SKM-1 (cell line): ENCODE data around the gene ADAMTSL3.

ENCODE experiments used
- DNase-seq: peaks from one replicate; lab custom pipeline; 2025; ENCODE audit not compliant: unreplicated experiment; lab: John Stamatoyannopoulos, UW

ADAMTSL3 gene

DNA sequence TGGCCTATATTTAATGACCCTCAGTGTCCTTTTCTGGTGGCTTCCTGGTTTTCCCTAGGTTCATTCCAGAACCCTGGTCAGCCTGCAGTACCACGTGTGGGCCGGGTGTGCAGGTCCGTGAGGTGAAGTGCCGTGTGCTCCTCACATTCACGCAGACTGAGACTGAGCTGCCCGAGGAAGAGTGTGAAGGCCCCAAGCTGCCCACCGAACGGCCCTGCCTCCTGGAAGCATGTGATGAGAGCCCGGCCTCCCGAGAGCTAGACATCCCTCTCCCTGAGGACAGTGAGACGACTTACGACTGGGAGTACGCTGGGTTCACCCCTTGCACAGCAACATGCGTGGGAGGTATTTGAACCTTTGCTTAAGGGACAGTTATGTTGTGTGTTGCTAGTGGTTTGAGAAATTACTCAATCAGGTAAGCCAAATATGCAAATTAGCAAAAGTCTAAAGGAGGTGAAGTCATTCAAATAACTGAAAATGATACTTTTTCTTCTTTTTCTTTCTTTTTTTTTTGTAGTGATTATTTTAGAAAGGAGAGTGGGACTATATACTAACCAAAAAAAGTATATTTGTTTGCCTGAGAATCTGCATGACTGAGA lies 259.2 kb downstream of the ADAMTSL3 start:
- DNase-seq, result no peak

DNA sequence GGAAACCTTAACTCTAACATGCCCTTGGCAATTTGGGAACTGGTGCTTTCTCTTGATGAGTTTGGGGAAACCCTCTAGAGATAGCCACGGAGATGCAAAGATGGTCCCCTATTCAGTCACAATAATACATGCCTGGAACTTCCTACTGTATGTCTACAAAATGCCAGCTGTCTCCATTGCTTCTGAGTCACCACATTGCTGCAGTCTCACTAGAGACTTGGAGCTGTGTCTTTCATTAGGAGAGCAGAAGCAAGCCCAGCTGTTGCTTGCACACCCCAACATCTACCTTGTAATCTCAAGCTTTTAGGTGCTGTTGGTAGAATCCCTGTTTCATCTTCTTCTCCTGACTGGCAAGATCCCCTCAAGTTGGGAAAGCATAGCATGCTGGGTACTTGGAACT lies 261.0 kb downstream of the ADAMTSL3 start:
- DNase-seq, result no peak

DNA sequence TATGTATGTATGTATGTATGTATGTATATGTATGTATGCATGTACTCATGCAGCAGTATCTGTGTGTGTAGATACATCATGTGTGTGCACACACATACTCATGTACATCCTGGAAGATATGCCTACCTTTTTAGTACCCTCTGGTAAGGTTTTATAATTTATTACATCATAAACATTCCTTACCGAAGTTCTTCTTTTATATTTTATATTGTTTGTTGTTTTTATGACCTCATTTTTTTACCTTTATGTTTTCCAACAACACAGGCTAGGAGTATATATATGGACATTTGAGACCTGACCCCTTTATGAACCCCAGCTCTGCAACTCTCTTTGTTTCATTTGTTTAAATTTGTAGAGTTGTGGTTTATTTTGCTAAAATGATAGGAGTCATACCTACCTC lies 263.5 kb downstream of the ADAMTSL3 start:
- no peak for DNase-seq

DNA sequence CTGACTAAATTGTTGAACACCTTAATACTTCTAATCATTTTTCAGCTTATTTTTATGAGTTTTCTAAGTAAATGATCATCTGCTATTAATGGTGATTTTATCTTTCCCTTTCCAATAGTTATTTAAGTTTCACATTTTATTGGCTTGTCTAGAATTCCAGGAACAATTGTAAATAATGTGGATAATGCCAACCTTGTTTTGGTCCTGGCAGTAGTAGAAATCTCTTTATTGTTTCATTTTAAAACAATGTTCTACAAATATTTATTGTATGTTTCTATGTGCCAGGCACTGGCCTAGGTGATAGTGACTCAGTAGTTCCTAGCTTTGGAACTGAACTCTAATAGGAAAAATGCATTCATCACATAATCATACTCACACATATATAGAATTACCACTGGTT lies 264.1 kb downstream of the ADAMTSL3 start:
- no peak for DNase-seq

DNA sequence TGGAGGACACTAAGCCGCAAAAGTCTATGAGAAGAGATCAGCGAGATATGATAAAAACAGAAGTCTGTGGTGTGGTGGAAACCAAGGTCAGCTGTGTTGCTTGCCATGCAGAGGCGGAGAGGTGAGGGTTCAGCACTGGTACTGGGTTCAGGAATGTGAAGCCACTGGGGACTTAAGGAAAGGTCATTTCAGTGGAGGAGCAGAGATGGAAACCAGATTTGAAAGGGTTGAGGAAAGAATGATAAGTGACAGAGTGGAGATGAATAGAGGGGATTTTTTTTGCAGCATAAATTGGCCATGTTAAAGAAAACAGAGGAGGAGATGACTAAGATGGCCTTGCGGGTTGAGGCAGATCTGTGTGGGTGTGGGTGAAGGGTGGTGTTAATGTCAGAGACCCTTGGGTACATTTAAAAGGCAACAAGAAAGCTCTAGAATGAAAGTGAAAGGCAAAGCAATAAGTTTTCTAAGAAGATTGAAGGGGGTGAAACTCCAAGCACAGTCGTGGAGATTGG lies 265.5 kb downstream of the ADAMTSL3 start:
- no peak for DNase-seq

DNA sequence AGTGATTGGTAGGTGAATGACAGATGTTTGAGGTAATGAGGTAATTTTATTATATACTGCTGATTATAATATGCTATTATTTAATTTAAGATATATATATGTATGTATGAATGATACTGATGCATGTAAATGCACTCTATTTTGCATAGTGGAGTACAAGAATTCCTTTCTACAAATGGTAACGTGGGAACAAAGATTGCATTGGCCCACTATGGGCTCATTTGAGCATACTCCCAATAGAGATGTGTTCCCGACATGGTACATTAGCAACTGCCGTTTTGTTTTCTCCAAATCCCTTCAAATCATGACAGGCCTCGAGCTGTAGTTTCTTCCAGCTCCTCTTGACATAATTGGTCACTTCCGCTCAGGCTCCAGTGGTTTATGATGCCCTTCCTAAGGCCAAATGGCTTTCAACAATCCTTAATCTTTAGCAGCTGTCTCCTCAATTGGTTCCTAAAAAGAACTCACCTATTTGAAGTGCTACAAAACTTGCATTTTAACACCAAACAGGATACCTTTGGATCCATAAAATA lies 266.1 kb downstream of the ADAMTSL3 start:
- no peak for DNase-seq

DNA sequence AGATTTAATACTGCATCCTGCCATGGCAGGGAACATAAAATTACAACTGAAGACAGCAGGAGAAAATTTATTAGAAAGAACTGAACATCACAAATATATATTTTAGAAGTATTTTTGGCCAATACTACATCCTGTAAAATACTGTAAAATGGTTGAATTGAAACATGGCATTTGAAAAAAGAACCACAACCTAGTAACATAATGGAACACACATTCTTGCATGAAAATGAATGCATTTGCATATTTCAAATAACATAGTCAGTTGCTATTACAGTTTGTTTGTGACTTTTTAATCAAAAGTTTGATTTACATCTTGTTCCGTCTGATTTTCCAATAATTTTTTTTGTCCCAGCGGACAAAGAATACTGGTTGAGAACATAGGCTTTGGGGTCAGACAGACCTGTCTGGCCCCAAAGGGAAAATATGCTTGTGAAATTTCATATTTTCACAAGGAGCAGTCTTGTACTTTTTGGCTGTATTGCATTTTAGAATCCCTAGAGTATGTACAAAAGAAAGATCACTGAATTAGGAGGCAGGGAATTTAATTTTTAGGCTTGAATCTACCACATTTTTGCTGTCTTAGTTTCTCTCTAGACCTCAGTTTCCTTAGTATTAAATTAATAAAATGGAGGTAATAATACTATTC lies 268.8 kb downstream of the ADAMTSL3 start:
- DNase-seq, result no peak

DNA sequence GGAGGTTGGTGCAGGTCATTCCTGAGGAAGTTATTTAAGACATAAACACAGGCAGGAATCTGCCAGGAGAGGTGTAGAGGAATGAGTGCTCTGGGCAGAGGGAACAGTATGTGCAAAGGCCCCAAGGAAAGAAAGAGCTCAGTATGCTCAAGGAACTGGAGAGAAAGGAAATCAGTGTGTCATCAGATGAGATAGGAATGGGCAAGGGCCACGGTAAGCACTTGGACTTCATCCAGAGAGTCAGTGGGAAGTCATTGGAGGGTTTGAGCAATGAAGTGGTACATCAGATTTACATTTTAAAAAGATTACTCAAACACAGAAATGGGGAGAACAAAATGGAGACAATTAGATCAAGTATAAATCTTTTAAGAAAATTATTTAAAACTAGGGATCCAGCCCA lies 272.2 kb downstream of the ADAMTSL3 start:
- DNase-seq, result no peak

DNA sequence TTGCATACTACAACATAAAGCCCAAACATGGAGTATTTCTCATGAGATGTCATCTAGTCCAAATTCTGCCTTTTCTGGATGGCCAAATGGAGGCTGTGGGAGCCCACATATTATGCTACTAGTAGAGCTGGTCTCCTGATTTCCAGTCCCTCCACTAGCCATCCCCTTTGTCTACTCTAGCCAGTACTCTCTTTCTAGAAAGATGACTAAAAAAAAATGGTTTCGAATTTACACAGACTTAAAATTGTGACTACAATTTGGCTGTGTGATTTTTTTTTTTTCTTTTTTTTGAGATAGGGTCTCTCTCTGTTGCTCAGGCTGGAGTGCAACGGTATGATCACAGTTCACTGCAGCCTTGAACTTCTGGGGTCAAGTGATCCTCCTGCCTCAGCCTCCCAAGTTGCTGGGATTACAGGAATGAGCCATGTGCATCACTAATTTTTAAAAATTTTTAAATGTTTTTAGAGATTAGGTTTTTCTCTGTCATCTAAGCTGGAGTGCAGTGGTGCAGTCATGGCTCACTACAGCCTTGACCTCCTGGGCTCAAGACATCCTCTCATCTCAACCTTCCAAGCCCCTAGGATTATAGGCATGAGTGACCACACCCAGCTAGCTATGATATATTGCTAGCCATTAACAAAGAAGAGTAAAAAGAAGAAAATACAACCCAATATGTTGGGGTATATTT lies 273.9 kb downstream of the ADAMTSL3 start:
- DNase-seq, result no peak

DNA sequence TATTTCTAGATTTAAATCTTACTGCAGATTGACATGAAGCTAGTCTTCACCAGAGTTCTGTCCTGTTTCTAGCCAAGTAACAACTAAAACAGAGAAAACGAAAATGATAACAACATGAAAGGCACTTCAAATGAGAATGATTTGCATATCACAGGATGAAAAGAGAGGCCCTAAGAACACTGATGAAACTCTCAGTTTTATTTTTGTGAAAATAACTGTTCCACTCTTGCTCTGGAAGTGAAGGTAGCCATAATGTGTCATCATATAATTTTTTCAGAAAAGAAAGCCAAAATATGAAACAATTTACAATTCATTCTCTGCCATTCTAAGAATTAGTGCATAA lies 274.4 kb downstream of the ADAMTSL3 start:
- DNase-seq, result no peak

DNA sequence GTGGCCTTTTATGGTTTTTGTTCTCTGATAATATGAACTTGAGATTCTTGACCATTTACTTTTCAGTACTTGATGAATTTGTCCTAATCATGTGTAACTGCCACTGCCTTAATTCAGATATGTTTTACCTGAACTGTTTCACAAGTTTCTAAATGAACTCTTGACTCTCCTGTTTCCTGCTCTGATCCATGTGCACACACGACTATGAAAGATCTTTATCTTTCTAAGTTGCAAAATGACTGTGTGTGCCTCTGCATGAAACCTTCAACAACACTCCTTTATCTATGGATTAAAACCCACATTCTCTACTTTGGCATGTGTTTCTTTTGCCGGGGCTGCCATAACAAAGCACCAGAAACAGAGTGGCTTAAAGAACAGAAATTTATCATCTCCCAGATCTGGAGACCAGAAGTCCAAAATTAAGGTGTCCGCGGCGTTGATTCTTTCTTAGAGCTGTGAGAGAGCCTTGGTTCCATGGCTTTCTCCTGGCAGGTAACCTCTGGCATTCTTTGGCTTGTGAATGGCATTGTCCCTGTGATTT lies 275.0 kb downstream of the ADAMTSL3 start:
- DNase-seq, result no peak

DNA sequence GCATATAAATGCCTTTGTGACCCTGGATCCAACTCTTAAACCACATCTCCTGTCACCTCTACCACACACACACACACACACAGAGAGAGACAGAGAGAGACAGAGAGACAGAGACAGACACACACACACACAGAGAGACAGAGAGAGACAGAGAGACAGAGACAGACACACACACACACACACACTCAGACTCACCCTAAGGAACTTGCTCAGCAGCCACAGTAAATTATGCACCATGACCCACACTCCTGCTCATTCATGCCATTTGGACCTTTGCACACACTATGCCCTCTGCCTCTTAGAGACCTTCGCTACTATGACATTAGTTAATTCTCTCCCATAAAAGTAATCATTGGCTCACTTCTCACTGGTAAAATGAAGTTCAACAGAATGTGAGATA lies 275.7 kb downstream of the ADAMTSL3 start:
- no peak for DNase-seq

DNA sequence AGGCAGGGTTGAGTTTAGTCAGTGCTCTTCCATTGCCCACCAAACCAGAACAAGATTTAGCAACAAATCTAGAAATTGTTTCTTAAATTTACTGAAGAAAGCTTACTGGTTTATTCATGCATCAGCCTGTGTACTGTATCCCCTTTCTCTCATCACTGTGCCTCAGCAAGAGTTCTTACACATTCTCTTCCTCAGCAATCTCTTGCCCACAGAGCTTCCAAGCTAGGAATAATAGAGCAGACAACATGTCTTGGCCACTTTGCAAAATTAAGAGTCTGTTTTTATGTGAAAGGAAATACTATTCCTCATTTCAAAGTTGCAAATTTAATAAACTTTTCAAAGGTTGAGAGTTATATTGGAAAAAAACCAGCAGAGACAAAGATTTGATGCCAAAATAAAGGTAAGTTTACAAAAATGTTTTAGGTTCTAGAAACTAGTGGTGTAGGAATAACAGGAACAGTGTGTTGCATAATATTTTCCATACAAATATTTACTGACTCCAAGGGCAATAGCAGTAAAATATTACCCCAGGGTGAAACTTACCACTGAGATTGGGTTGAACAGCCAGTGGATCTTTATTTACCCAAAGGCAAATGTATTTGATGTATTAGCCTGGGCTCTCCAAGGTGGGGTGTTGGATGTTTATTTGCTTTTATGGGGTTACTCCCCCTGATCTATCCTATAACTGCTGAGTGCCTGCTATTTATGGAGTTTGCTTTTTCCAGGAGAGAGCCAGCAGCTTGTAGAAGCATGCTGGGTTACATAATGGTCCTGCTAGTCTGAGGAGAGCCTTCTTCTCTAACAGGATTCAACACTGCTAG lies 276.7 kb downstream of the ADAMTSL3 start:
- no peak for DNase-seq

DNA sequence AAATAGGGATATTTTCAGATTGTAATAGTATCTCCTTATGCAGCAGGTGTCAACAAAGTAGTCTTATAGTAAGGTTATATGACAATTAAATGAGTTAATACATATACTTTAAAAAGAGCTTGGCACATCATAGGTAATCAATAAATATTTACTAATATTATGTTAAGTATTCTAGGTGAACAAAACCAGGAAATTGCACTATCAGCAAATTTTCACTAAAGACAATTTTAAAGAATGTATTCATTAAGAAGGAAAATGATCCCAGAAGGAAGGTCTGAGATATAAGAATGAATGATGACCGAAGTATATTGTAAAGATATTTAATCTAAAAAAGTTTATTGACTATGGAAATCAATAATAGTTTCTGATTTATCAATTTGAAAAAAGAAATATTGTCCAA lies 281.9 kb downstream of the ADAMTSL3 start:
- DNase-seq, result no peak

DNA sequence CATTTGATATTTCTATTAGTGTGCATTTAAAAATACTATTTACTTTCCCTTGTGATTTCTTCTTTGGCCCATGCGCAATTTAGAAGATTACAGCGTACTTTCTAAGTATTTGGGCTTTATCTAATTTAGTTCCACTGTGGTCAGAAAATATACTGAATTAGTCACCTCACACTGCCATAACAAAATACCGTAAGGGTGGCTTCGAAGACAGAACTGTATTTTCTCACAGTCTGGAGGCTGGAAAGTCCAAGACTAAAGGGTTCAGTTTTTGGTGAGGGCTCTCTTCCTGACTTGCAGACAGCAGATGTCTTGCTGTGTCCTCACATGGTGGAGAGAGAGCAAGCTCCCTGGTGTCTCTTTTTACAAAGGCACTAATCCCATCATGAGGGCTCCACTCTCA lies 286.2 kb downstream of the ADAMTSL3 start:
- no peak for DNase-seq

DNA sequence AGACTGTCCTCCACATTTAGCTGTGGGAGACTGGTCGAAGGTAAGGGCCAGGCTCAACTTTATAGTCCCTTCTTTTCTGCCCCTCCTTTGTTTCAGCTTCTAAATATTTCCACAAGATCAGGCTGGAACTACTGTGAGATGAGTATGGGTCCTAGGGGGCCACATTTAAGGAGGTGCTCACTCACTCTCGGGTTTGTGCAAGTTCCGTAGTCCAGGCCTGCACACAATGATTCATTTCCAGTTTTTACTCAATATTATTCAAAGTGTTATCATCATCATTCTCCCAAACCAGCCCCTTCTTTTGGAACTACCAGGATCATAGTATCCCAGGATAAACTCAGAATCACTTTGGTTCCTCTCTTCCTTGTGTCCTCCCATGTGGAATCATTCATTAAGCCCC lies 289.1 kb downstream of the ADAMTSL3 start:
- DNase-seq, result no peak

DNA sequence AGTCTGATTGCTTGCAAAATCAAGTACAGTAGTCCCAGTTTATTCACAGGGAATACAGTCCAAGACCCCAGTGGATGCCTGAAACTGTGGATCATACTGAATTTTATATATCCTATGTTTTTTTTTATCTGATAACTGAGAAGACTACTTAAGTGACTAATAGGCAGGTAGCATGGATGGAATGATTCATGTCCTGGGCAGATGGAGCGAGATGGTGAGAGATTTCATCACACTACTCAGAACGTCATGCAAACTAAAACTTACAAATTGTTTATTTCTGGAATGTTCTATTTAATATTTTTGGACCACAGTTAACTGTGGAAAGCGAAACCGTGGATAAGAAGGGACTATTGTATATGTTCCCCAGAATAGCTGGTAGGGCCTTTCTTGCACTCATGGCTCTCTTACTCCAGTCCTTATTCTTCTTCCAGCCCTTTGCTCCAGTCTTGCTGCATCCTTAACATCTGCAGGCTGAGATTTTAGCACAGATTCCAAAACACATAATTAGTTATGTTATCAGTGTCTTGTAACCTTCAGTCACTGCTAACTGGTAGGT lies 290.0 kb downstream of the ADAMTSL3 start:
- no peak for DNase-seq

DNA sequence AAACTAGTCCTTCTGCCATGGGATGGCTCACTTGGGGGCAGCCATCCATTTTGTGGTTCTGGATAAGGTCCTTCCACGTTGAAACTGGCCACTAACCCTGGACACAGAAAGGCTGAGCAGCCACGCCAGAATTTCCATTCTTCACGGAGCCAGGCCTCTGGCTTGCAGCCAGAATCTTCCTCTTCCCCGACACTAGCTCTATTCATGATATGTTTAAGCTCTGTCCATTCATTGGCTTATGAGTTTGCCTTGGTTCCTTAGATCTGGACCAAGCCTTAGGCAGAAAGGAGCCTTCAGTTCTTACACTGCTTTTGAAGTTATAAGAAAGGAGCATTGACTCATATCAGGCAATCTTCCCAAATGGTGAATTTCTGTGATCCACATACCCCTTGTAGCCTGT lies 293.2 kb downstream of the ADAMTSL3 start:
- no peak for DNase-seq

DNA sequence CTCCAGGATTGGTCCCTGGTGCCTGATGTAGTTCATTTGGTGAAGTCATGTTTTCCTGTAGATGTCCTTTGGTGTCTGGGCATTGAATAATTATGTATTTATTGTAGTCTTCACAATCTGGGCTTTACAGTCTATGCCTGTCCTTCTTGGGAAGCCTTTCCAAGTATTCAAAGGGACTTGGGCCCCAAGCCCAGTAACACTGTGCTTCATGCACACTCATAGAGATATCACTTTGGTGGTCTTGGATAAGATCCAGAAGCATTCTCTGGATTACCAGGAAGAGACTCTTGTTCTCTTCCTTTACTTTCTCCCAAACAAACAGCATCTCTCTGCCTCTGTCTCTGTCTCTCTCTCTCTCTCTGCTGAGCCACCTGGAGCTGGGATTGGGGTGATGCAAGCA lies 300.6 kb downstream of the ADAMTSL3 start:
- DNase-seq, result no peak

DNA sequence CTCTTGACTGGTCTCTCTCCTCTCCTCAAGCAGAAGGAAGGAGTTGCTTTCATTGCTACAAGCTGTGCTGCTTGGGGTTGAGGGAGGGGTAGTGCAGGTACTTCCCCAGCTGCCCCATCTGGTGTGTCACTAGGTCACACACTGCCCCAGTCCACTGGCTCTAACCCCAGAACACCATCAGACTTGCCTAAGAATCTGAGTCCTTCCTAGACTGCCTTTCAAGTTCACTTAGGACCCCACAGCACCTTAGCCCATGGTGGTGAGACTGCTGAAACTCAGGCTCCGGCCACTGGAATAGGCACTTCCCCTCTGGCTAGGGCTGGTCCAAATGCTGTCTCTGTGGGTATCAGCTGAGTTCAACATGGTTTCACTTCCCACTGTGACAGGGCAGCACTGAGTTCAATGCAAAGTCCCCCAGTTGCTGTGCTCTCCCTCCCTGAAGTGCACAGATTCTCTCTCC lies 301.9 kb downstream of the ADAMTSL3 start:
- DNase-seq, result peak; percentile 12

DNA sequence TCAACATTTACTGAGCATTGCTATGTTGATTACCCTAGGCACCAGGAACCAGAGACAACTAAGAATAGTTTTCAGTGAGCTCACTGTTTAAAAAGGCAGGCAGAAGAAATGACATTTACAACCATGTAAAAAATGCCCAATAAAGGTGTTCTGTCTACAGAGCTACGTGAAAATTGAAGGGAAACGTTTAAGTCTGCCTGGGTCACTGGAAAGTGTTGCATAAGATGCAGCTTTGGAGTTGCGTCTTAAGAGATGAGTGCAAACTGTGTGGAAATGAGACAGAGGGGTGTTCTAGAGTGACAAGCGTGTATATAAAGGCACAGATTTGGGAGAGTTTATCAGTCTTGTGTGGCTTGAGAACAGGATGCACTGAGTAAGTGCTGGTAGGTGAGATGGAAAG lies 303.0 kb downstream of the ADAMTSL3 start:
- no peak for DNase-seq
